HG02588 (cell line): Measurements from ENCODE around the gene ZC3H18.
"Not testable (repeated sequence)": the region's sequence is repeated elsewhere in the genome, so short reads cannot be mapped to it uniquely, and the experiment has no call there.

Source experiments
- ATAC-seq: cut with Tn5 transposase; IDR thresholded peaks from one replicate; pipeline ENCODE4 v1.9.1; 2021; ENCODE audit warnings: mild to moderate bottlenecking, moderate library complexity; ENCODE audit not compliant: unreplicated experiment

ZC3H18 gene

DNA sequence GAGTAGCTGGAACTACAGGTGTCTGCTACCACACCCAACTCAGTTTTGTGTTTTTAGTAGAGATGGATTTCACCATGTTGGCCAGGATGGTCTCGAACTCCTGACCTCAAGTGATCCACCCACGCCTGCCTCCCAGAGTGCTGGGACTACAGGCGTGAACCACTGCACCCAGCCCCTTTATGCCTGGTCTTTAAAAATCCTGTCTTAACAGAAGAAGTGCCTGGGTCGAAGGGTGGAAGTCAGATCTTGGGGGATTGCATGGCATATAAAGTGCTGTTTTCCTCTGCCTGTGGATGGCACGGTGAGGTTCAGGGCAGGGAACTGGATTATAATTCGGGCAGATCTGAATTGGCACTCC, 30.3 kb downstream of the ZC3H18 start:
- no peak for ATAC-seq

- ATAC-seq, result no peak
These were observed 31.3 kb downstream of the ZC3H18 start for GRCh38 chr16:88601313-88602036.

DNA sequence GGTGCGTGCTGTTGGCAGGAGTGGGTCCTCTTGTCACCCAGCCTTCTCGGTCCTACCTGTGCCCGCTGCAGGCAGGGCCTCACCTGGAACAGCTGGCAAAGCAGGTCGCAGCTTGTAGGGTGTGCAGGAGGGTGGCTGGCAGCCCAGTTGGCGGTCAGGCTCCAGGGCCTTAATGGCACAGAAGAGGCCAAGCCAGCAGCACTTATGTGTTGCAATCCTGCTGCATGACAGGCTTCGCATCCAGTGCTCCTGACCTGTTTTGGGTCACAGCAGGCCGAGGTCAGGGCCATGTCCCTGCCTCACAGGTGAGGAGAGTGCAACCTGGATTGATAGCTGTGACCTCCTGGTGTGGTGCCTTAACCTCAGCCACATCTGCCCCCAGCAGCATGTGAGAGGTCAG, 31.9 kb downstream of the ZC3H18 start:
- ATAC-seq, result no peak

DNA sequence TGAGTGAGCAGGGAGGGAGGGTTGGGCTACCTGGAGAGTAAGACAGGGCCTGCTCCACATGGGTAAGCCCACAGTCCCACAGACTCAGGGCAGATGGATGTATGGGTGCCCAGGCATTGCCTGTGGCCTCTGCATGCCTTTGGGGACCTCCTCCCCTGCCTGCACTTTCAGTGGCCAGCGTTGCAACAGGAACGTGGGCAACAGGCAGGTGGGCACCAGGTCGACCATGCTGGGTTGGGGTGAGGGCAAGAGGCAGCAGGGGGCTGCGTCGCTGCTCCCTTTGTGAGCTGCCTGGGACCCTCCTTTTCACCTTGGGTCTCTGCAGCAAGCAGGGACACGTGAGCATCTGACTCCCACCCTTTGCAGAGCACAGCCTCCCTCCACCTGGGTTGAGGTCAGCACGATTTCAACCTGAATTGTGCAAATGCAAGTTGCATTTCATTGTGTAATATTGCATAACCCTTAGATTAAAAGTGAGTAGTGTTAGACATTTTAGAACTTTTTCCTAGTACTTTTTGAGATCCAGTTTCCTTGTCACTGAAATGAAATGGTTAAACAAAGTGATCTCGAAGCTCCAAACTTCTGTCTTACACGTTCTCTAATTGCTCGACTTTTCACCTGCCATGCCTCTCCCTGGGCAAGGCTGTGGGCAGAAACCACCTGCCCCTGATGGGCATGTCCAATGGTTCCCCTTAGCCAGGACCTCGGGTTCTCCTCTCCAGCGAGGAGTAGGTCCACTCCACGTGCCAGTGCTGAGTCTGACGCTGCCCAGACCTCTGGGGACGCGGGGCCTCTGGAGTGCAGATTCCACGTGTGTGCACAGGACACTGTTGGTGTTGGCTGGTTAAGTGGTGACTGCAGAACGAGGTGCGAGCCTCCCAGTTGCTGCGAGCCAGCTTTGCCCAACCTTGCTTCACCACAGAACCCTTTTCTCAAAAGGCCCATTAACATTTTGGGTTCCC, 35.3 kb downstream of the ZC3H18 start:
- ATAC-seq, result no peak

GRCh38 chr16:88606148-88606757, 36.0 kb downstream of the ZC3H18 start:
- no peak for ATAC-seq

- ATAC-seq, result no peak
These were observed 37.9 kb downstream of the ZC3H18 start for GRCh38 chr16:88608076-88608475.

GRCh38 chr16:88609426-88609825, 39.2 kb downstream of the ZC3H18 start:
- not testable (repeated sequence) for ATAC-seq

DNA sequence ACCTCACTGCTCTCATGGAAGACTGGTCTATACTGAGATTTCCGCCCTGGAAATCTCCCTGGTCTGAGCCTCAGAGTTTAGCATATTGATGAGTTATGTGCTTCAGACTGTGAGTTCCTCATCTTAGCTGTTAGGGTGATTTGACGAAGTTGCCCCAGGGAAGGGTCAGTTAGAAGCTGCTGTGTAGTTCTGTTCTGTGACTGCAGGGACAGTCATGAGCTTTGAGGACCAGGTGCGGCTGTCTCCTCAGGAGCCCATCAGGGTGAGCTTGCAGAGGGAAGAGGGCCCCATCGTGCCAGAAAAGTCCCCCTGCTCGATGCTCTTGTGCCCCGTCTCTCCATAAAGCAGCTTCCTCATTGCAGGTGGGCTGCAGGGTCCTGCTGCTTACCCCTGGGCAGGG, 39.9 kb downstream of the ZC3H18 start:
- no peak for ATAC-seq

- ATAC-seq, result no peak
These were observed 41.0 kb downstream of the ZC3H18 start for GRCh38 chr16:88610909-88611812.

DNA sequence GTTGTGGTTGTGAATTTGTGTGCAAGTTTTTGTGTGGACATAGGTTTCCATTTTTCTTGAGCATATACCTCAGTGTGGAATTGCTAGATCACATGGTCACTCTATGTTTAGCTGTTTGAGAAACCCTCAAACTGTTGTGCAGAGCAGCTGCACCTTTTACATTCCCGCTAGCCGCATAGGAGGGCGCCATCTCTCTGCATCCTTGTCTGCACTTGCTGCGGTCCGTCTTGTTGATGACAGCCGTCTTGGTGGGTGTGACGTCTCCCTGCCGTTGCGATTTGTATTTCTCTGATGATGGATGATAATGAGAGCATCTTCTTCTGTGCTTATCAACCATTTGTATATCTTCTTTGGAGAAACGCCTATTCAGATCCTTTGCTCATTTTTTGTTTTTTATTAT, 43.1 kb downstream of the ZC3H18 start:
- ATAC-seq, result no peak

DNA sequence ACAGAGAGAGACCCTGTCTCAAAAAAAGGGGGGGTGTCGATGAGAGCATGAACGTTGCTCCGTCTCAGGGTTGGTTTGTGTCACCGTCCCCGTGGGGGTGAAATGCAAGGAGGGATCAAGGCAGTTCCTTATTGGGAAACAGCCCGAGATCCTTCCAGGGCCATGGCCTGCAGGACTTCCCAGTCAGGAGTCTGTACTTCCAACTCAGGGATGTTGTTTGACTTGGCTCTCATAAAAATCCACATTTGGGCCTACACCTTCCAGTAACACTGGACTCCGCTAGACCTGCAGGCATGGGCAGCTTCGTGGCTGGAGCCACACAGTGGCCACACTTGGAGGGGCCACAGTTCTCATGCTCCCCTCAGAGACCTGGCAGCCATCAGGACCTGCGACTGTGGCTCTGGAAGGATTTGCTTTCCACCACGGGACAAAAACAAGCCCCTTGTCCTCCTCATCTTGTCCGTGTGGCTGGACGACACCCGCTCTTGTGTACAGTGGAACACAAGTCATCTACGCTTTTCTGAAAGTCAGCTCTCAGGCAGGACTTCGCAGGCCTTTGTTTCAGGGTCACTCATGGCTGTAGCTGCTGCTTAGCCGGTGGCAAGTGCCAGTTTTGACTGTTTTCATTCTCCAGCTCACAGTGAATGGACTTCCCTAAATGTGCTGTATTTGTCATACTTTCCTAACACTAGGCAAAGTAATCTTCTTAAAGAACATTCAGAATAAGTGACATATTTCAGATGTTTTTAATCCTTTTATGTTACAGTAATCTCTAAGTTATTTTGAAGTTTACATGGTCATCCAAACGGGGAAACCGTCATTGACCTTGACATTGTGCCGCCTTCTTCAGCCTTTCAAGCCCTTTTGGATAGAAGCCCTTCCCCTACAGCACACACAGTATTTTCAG, 44.0 kb downstream of the ZC3H18 start:
- ATAC-seq, result no peak

DNA sequence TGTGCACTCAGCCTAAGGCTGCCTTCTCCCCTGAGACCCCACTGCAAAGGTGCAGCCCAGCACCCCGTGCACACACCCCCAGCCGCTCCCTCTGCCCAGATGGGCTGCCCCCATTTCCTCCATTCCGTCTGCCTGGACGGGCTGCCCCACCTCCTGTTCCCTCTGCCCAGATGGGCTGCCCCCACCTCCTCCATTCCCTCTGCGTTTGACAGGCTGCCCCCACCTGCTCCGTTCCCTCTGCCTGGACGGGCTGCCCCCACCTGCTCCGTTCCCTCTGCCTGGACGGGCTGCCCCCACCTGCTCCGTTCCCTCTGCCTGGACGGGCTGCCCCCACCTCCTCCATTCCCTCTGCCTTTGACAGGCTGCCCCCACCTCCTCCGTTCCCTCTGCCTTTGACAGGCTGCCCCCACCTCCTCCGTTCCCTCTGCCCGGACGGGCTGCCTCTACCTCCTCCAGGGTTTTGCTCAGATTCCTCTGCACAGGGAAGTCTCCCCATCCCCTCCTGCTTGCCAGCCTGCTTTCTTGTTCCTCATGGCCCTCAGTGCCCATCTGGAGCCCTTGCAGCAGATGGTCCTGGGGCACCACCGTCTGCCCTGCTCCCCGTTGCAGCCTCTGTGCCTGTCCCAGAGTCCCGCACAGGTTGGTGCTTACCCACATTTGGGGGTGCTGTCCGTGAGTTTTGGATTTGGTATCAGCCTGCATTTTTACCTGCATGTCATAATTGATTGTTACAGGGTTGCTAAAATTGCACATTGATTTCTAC, 44.8 kb downstream of the ZC3H18 start:
- ATAC-seq, result no peak

DNA sequence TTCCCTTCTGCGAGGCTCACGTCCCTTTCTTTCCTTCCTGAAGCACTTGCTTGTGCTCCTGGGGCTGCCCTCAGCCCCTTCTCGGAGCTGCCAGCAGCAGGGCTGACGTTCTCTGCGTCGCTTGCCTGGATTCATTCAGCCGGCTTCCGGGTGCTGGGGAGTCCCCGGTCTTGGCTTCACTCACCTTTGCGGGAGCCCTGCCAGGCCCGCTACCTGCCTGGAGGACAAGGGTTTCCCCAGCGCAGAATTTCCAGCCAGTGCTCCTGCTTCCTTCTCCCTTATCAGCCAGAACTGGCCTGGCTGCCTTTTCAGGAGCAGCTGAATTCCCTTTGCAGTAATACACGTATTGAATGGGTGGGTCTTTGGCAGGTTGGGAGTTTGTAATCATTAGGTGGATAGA, 46.1 kb downstream of the ZC3H18 start:
- ATAC-seq, result no peak

DNA sequence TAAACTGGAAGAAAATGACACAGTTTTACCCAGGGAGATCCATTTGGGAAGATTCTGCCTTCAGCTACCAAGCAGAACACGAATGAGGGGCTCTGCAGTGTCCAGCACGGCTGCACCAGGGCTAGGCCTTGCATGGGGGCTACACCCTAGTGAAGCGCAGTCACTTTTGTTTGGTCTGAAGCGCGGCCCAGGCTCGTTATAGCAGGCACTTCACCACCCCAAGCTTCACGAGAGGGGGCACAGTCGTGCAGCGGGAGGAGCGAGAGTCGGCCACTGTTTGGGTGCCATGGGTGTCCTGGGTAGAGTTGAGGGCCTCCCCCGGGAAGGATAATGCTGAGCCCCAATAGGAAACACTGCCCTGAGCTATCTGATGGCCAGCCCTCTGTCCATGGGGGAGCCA, 46.5 kb downstream of the ZC3H18 start:
- ATAC-seq, result no peak

DNA sequence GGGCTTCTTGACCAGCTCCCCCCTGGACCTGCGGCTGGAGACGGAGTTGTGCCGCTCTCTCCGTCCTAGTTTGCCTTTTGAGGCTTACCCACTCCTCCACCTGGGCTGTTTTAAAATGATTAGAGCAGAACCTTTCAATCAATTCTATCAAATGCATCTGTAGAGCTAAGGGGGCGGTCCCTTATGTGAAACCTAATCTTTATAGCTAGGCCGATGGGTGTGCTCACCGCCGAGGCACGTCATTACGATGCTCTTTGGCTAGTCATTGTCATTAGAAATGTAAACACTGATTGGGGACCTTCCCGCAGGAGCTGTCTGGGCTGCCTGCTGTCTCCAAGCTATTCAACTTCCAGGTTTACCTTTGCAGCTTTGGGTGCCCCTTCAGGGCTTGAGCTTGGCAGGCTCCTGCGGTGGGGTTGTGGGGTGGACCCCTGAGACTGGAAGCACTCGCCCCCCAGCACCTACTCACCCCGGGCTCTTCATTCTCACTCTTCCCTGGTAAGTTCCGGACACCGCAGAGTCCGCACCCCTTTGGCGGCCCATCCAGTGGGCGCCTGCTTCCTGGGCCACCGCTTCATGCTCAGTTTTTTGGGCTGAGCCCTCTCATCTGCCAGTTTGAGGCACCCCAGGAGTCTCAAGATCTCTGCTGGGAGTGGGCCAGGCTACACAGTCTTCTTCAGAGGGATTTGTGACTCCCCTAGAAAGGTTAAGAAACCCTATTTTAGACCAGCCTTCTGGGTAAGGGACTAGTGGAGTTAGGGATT, 47.2 kb downstream of the ZC3H18 start:
- no peak for ATAC-seq

DNA sequence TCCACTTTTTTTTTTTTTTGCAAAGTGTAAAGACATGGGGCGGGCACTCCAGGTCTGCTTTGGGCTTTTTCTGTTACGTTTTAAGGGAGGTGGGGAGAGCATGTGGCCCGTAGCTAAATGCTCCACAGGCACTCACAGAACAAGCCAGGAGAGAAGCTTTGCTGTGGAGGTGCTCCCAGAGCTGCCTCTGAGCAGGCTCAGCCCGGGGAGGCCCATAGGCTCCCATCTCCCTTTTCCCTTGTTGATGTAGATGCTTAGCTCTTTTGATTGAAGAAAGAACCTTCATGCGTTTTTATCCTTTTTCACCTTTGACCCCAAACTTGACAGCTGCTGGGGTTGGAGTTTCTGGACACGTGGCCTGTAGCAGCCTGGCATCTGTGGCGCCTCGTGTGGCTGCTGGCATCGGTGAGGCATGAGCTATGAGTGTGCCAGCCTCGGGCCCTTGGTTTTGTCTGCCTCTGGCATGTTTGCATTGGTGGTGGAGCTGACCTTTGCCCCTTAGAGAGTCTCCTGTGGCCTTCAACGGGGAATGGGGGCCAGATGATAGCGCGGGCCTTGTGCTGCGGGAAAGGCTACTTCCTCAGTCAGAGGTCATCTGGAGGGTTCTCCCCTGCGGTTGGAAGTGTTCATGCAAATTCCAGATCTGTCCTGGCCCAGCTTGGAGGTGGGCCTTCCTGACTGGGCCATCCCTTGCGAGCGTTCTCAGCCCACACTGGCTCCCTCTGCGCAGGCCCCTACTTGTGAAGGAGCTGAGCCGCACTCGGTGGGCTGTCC, 48.2 kb downstream of the ZC3H18 start:
- no peak for ATAC-seq

- no peak for ATAC-seq
These were observed 48.9 kb downstream of the ZC3H18 start for GRCh38 chr16:88618956-88619667.
